Testis (tissue), 3 donors: ENCODE measurements around the gene CGNL1. TPM values are rescaled to one million over a fixed set of nuclear protein-coding genes. Genes with fewer than 3 reads are reported as not detected.

ENCODE experiments used
- DNase-seq: peaks from one replicate; pipeline ENCODE4 v3.0.0-alpha.2; 2019
- H3K27ac ChIP-seq, 2 donors: fragments of 200-600 bp; sonication (generic); one replicate each; pipeline ENCODE4 v1.5.1; 2019
- H3K27me3 ChIP-seq: fragments of 200-600 bp; sonication (generic); one replicate; pipeline ENCODE4 v1.5.1; 2019
- H3K36me3 ChIP-seq: fragments of 200-600 bp; sonication (generic); one replicate; pipeline ENCODE4 v1.5.1; 2017; ENCODE audit warnings: low read depth; ENCODE audit errors: missing control alignments
- H3K4me1 ChIP-seq: fragments of 200-600 bp; sonication (generic); one replicate; pipeline ENCODE4 v1.5.1; 2019
- H3K4me3 ChIP-seq, 2 donors: fragments of 200-600 bp; sonication (generic); one replicate each; pipeline ENCODE4 v1.5.1; 2017 to 2019
- H3K9me3 ChIP-seq: fragments of 200-600 bp; sonication (generic); one replicate; pipeline ENCODE4 v1.5.1; 2017
- POLR2A ChIP-seq: fragments of 450-650 bp; IDR thresholded peaks from one replicate; pipeline ENCODE4 v1.6.1; 2017; ENCODE audit warnings: antibody characterized with exemption, mild to moderate bottlenecking, moderate library complexity
- WGBS, 2 donors: methylation state at CpG; one replicate each; pipeline ENCODE4 v1.1.5; 2018; 5-methylcytosine and 5-hydroxymethylcytosine counted together
- intact Hi-C: fragments of 100-400 bp; cut with DNase I; formaldehyde crosslinking; loops from one replicate; pipeline ENCODE4 v1.15.1; 2023; ENCODE audit warnings: low total_unique reads
- polyA plus RNA-seq: library from polyadenylated mRNA; stranded (reverse); fragments of 350-450 nt; fragmentation: Illumina TruSeq; extraction: RNeasy Lipid Tissue Mini Kit (QIAGEN cat#74804); gene quantifications from one replicate; pipeline ENCODE4 v1.2.3, GENCODE V29; 2014; ENCODE audit warnings: low read depth, low replicate concordance; ENCODE audit not compliant: insufficient read depth
- small RNA-seq, 2 donors: library from RNA; depleted of rRNA; stranded (forward); fragments of <200 nt; gene quantifications; one replicate each; pipeline ENCODE3, GENCODE V24; 2016
- total RNA-seq, 2 donors: library from RNA; depleted of rRNA; stranded (reverse); fragments of >200 nt; gene quantifications; one replicate each; pipeline ENCODE4 v1.2.3, GENCODE V29; 2016
- TF ChIP-seq, protein P1 (sequence below), 3 experiments: fragments of 450-650 bp in 2 of 3; fragments of 200-600 bp in 1 of 3; sonication (generic) in 1 of 3; IDR thresholded peaks; one replicate each; pipeline ENCODE4 v1.5.1; 2016 to 2019; ENCODE audit warnings: antibody characterized with exemption in 3 of 3, mild to moderate bottlenecking in 2 of 3, moderate library complexity in 1 of 3

CGNL1 gene
- total and polyA plus RNA-seq, 3 donors from 2014 or later = 21.0 to 40.2 (median 29.2) TPM

DNA sequence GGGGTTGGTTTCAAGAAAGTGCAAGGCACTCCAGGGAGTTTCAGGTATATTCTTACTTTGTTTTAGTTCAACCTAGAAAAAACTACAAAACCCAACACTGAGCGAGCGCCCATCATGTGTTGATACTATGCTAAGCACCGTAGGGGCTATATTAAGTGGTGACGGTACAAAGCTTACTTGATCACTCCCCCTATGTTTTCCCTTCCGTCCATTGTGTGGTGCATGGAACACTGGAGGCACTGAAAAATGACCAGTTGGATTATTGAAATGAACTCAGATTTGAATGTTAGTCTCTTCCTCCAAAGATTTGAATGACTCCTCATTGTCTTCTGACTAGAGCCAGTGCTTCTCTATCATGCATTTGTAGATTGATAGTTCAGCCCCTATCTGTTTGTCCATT, 222.0 kb downstream of the CGNL1 start:
- H3K4me1 ChIP-seq = peaks cover 24% of the 10 kb centered on the region
- H3K36me3 ChIP-seq = no peaks in the 10 kb centered on the region
- TF ChIP-seq, protein P1, sequence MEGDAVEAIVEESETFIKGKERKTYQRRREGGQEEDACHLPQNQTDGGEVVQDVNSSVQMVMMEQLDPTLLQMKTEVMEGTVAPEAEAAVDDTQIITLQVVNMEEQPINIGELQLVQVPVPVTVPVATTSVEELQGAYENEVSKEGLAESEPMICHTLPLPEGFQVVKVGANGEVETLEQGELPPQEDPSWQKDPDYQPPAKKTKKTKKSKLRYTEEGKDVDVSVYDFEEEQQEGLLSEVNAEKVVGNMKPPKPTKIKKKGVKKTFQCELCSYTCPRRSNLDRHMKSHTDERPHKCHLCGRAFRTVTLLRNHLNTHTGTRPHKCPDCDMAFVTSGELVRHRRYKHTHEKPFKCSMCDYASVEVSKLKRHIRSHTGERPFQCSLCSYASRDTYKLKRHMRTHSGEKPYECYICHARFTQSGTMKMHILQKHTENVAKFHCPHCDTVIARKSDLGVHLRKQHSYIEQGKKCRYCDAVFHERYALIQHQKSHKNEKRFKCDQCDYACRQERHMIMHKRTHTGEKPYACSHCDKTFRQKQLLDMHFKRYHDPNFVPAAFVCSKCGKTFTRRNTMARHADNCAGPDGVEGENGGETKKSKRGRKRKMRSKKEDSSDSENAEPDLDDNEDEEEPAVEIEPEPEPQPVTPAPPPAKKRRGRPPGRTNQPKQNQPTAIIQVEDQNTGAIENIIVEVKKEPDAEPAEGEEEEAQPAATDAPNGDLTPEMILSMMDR (IDR thresholded peaks at IDR 0.05) = no peak
- no peak for TF ChIP-seq POLR2A
- H3K9me3 ChIP-seq = no peaks in the 10 kb centered on the region
- DNase-seq = no peak
- no peak overlapping the region for H3K27ac ChIP-seq
- no peak overlapping the region for H3K4me3 ChIP-seq
- 90 to 91% methylated on average over 5 of the region's 5 CpGs for WGBS, 2 donors
- intact Hi-C loops = no loop called here
- no peaks in the 10 kb centered on the region for H3K27me3 ChIP-seq

- Histone ChIP-seq H3K27ac (no peak overlapping the region), H3K4me1 (peaks cover 24% of the 10 kb centered on the region), H3K27me3 (no peaks in the 10 kb centered on the region), H3K4me3 (no peak overlapping the region), H3K36me3 (no peaks in the 10 kb centered on the region), H3K9me3 (no peaks in the 10 kb centered on the region)
- intact Hi-C loops = no loop called here
- 89 to 90% methylated on average over 10 of the region's 10 CpGs for WGBS, 2 donors
- TF ChIP-seq POLR2A = no peak
- TF ChIP-seq, protein P1 (IDR thresholded peaks at IDR 0.05) = no peak
- no peak for DNase-seq
Measured at GRCh38 chr15:57599296-57599810, 223.0 kb downstream of the CGNL1 start.

DNA sequence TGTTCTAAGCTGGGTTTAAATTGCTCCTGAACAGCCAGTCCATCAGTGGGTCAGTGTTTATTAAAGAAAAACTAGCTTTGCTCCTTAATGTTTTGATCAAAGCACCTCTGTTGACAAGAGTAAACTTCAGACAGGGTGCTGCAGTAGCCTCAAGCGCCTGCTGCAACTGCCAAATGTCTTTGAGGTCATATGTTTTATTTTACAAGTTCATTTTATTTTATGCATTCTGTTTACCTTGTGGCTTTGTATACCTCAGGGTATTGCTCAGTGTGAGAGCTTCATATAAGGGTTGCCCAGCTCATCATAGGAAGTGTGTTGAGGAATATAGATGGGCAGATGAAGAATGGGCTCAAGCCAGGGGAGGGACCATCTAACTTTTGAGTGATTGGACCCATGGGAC, 223.9 kb downstream of the CGNL1 start:
- TF ChIP-seq POLR2A = no peak
- TF ChIP-seq, protein P1 (IDR thresholded peaks at IDR 0.05) = no peak
- Histone ChIP-seq H3K4me3 (no peak overlapping the region), H3K36me3 (no peaks in the 10 kb centered on the region), H3K4me1 (peaks cover 24% of the 10 kb centered on the region), H3K27me3 (no peaks in the 10 kb centered on the region), H3K9me3 (no peaks in the 10 kb centered on the region), H3K27ac (no peak overlapping the region)
- no peak for DNase-seq
- 84 to 85% methylated on average over 1 of the region's 1 CpG for WGBS, 2 donors
- intact Hi-C loops = no loop called here

Small RNAs within 50 kb of the gene (small RNA-seq; reads per million reads assigned to genes)
- 0 reads per million in 2 donors for gene RNU6-844P

Other genes with a start within 250 kb of the CGNL1 start
- 1 to 10 TPM; 3.3 to 6.8 TPM for gene MYZAP, start 215.4 kb downstream of the CGNL1 start, total RNA-seq
- 5.6 TPM for gene MYZAP, start 215.4 kb downstream of the CGNL1 start, polyA plus RNA-seq